GM19193 (cell line): ENCODE data around the gene RADX.

Experiments
- POLR2A ChIP-seq: IDR thresholded peaks from 4 replicates; pipeline ENCODE4 v1.6.1; 2011; ENCODE audit not compliant: insufficient read depth, insufficient read length; ENCODE audit errors: extremely low read depth

RADX gene

GRCh38 chrX:106725931-106726330 lies 114.2 kb downstream of the RADX start:
- no peak for TF ChIP-seq POLR2A

DNA sequence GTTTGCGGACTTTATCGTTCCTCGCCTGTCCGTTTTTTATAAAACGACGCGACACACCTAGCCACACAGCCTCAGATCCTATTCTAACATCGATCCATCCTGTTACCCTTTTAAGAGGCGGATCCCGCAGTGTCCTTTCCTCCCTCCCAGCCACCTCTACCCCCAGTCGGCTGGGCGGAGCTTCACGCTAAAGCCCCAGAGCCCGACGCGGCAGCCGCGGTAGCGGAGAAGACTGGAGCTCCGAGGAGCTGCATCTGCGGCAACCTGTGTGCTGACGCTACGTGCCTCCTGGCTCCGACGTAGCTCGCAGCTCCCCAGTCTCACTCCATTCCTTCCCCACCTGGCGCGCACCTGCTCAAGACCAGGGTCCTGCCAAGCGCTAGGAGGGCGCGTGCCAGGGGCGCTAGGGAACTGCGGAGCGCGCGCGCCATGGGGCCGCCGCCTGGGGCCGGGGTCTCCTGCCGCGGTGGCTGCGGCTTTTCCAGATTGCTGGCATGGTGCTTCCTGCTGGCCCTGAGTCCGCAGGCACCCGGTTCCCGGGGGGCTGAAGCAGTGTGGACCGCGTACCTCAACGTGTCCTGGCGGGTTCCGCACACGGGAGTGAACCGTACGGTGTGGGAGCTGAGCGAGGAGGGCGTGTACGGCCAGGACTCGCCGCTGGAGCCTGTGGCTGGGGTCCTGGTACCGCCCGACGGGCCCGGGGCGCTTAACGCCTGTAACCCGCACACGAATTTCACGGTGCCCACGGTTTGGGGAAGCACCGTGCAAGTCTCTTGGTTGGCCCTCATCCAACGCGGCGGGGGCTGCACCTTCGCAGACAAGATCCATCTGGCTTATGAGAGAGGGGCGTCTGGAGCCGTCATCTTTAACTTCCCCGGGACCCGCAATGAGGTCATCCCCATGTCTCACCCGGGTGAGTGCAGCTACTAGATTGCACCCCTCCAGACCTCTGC lies 115.0 kb downstream of the RADX start, which contains the start of gene RNF128:
Gene RNF128 (plus strand): TSS at position 217 of the 953 bp plus-strand sequence. CDS start 213 bp downstream, at position 430.
- TF ChIP-seq POLR2A = no peak

DNA sequence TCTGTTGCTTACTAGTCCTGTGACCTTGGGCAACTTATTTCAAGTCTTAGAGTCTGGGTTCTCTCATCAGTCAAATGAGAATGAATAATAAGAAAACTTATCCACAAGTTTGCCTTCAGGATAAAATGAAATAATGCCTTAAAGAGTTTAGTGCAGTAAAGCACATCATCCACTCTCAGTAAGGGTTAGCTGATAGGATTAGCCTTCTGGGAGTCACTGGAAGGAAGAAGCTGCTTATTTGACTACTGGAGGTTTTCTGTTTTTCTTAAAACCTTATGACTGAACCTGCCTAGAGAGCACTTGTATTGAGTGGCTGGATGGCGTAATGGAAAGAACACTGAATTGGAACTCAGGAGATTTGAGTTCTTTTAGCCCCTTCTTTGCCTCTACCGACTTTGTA lies 116.6 kb downstream of the RADX start:
- TF ChIP-seq POLR2A = no peak
